Activated CD8-positive, alpha-beta memory T cell treated with anti-CD3 and anti-CD28 coated beads, Interleukin-2, amount 50 U/mL, for 24 hours (primary cell): ENCODE measurements around the gene MIS18A.
"Not testable (repeated sequence)": the region's sequence is repeated elsewhere in the genome, so short reads cannot be mapped to it uniquely, and the experiment has no call there.

ENCODE experiments used
- DNase-seq: peaks from one replicate; pipeline ENCODE4 v3.0.0-alpha.2; 2020; ENCODE audit errors: extremely low read depth

Gene MIS18A, protein sequence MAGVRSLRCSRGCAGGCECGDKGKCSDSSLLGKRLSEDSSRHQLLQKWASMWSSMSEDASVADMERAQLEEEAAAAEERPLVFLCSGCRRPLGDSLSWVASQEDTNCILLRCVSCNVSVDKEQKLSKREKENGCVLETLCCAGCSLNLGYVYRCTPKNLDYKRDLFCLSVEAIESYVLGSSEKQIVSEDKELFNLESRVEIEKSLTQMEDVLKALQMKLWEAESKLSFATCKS

DNA sequence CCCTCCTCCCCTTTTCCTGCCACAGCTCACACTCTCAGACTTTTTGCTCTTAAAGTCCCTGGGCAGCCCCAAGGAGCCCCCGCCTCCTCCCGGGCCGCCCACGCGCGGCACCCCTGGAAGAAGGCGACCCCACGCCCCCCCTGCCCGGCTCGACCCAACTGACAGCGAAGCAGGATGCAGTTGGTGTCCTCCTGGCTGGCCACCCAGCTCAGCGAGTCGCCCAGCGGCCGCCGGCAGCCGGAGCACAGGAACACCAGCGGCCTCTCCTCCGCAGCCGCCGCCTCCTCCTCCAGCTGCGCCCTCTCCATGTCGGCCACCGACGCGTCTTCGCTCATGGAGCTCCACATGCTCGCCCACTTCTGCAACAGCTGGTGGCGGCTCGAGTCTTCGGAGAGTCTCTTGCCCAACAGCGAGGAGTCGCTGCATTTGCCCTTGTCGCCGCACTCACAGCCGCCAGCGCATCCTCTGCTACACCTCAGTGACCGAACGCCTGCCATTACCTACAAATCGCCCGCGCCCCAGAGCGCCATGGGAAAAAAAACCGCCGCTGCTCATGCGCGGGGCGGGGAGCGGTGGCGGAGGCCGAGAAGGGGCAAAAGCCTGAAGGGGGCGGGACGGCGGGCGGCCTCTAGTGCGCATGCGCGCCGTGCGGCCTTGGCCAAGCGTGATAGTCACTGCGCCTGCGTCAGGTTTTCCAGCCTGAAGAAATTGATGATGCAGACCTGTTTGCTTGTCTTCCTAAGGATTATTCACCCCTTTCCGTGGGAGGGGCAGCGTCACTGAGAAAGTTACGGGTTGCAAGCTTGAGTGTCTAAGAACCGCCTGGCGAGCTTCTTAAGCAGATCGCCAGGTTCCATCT, at the start of gene MIS18A:
MIS18A (minus strand) TSS at position 532 of the 859 bp plus-strand sequence; CDS start at position 497, 35 bp downstream.
- peak; percentile 93 for DNase-seq

DNA sequence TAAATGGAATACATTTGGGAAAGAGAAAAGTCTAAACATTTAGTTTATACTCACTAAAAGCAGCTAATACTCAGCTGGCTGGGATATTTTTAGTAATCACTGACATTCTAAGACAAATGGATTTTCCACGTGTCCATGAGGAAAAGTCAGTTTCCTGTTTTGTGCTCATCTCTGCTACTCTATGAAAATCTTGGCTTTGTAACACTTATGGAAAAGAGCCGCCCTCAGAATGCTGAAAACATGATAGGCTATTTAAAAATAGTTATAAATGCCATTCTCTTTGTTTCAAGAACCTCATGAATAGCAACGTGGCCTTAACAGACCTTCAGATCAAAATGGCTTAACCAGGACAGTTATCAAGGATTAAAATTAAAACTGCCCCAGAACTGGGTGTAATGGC, 49.7 kb upstream of the MIS18A start:
- no peak for DNase-seq

DNA sequence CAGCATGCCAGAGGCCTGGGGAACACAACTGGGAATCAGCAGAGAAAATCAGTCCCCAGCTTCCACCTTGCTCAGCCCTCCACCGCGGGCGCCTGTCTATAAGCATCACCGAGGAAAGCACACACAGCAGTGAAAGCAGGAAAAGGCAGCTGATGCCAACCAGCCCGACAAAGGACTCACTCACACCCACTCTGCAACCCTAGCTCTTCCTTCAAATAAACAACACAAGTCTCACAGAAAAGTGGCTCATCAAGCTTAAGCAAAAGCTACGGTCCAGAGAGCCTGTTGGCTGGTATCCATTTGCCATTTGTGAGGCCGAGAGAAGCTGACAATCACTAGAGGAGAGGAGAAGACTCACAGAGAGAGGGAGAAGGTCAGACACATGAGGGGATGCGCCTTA, 46.9 kb upstream of the MIS18A start:
- DNase-seq, result no peak

DNA sequence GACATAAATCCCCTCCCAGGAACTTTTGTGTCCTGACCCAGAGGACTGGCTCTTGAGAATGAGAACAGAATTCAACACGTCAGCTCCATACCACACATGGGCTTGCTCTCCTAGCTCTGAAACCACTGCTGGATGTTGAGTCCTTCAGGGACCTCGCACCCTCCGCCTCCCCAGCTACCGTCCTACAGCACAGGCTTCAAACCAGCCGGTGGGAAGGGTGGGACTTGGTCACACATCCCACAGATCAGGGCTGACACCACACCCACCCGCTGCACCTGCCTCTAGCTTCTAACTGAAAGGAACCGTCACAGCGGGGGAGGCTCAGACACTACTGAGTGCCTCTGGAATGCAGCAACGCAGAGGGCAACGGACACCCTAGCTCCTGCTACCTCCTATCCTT, 43.8 kb upstream of the MIS18A start:
- no peak for DNase-seq

DNA sequence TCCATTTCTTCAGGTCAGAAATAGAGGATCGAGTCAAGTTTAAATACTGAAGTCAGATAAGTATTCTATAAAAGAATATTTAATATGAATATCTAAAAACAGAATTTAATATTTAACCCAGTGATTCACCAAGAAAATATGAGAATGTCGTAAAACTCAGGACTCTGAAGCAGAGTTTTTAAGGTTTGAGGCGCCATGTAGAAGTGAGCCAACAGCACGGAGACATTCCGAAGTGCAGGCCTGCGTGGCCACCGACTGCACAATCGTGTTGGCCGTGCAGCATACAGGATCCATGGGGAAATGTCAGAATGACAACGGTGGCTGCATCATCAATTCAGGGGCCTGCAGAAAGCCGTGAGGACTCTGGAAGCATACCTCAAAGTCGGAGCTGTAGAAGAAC, 43.3 kb upstream of the MIS18A start:
- DNase-seq, result no peak

DNA sequence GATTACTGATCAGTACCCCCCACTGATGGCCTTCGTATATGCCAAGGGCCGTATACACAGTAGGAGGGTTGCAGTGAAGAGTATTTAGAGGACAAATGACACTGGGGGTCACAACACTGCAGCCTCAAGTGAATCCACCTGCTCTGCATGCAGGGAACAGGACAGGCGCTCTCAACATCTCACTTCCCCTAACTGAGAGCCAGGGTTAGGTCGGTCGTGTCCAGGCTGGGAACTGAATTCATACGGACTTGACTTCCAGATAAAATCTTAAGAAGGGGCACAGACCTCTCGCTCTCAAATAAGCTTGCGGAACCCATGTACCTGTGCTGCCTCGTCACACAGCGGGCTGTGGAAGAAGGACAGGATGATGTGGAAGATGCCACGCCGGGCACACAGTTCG, 42.6 kb upstream of the MIS18A start:
- DNase-seq, result no peak

DNA sequence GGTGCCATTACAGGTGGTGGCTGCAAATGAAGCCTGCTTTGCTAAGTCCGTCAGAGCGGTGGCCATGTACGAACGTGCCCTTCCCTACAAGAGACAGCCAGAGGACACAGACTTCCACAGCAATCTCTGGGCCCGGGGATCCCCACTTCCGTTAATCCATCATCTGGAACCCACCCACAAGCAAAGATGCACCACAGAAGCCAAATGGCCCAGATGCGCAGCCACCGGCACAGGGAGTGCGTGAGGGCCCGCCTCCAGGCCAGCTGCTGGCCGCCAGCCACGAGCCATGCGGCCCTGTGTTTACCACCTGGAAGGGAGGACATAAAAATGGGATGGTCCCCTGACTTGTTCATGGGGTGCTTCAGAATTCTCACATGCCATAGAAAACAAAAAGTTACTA, 41.9 kb upstream of the MIS18A start:
- no peak for DNase-seq

DNA sequence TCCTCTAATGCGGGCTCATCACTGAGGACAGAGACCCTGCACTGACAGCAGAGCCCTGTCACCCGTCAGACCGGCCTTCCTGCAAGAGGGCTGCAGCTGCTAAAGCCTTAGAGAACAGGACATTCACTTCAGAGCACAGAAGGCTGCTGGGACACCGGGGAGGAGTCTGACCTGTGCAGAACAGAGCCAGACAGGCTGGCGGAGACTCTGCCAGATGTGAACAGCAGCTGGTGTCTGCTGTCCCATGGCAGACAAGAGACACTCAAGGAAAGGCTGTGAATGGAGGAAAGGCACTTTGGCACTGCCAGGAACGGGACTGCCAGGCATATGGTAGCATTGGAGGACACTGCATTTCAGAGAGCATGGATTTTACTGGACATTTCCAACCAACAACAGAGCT, 41.2 kb upstream of the MIS18A start:
- no peak for DNase-seq

DNA sequence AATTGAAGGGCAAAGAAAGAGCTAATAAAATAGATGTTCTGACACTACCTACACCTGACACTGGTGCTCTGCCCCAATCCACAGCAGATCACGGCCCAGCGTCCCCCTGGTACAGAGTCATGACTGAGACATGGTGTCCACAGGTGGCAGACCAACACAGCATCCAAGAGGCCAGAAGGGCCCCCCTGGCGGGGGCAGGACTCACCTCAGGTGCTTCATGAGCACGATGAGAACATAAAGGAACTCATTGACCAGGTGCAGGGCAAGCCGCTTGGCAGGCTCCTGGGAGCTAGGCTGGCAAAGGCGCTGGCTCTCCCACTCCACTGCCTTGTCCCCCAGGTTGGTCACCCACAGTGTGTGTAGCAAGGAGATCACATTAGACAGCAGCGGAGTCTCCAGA, 40.2 kb upstream of the MIS18A start:
- DNase-seq, result no peak

DNA sequence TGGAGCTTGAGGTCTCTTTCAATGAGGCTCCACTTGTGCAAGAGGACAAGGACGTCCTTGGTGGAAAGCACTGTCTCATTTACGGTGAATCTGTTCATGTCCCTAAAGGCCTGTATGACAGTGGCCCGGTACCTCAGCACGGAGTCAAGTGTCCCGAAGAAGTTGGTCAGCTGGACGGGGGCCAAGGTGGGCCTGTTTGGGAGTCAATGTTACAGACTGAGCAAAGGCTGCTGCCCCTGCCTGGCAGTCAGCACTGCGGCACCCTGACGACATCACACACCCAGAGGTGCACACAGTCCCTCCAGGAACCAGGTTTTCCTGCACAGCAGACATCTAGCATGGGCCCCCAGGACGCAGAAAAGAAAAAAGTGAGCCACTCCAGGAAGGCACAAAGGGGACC, 38.9 kb upstream of the MIS18A start:
- no peak for DNase-seq

DNA sequence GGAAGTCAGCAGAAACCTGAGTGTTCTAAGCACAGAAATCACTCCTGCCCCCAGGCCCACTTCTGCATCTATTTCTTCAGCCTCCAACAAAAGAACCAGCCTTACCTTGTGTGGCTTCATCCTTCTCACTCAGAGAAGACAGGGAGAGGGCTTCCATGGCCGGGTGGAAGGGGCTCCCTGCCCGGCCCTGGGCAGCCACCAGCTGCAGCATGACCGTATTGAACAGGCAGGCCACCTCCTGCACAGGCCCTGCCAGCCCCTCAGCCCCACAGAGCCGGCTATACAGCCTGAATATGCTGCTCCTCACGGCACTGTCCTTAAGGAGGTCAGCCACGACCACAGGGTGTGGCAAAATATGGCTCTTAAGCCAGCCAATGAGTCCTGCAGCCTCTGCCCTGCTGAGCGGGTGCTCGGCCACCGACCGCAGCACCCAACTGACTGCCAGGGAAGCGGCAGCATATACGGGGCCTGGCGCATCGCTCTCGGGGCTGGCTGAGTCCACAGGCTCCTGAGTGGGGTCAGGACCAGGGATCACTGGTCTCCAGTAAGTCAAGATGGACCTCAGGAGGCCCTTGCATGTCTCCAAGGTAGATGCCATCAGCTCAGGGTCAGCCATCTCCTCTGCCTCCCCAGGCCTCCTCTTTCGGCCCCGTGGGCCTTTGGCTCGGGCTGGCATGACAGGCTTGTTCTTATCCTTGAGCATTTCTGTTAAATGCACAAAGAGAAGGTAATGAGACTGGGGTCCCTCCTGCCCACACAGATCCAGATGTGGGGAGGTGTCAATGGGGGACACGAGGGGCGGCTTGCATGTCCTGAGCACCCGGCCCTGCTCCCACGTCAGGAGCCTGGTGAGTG, 37.7 kb upstream of the MIS18A start:
- no peak for DNase-seq

DNA sequence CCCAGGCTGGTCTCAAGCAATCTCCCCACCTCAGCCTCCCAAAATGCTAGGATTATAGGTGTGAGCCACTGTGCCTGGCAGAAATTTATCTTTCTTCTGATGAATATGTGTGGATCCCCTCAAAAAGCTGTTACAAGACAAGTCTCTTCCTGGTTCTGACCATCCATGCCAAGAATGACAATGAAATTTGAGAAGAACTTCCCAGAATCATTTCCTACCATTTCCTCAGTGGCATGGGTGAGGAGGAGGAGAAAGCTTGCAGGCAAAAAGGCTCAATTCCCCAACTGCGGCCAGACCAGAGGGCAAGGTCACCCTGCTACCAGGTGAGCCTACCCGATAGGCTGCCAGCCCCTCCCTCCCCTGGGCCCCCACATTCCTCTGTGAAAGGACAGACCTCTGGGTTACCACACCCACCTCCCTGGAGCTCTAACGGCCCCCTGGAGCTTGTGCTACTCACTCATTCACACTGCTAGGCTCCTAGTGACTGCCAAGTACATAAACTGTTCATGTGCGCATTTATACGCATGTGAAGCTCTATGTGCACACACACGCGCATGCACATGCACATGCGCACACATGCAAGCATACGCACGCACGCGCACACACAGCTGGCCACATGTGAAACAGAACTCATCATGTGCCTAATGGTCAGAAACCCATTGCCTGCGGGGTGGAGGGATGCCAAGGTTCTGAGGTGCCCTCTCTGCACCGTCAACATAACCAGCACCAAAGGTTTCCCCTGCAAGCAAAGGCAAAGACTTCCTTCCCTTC, 36.8 kb upstream of the MIS18A start:
- DNase-seq, result no peak

DNA sequence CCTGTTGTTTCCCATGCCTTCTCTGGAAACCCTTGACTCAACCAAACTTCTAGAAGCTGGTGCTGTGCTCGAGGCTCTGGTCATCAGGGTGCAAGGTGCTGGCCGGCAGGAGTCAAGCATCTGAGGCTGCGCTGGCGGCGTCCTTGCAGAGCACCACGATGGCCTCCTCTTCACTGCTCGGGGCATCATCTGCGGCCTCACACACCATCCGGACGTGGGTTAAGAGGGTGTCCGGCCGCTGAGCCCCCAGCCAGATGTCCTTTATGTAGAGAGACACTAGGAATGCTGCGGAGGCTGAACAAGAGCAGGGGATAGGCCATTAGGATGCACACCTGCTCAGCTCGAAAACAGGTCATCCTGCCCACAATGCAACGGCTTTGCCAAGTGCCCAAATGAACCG, 36.0 kb upstream of the MIS18A start:
- DNase-seq, result no peak

DNA sequence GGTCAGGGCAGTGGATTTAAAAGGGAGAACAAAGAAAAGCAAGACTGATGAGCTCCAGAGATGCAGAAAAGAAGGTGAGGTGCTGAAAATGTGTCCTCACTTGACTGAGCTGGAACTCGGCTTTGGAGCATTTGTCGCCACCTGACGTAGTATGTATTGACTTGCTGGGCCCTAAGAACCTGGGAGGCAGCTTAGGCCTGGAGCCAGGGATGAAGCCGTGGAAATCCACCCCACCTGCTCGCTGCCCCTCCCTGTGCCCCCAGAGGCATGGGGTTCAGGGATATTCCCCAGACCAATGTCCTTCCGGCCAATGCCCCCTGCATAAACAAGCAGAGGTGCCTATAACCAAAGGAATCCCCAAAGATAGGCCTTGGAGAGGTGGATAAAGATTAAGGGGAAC, 34.1 kb upstream of the MIS18A start:
- no peak for DNase-seq

DNA sequence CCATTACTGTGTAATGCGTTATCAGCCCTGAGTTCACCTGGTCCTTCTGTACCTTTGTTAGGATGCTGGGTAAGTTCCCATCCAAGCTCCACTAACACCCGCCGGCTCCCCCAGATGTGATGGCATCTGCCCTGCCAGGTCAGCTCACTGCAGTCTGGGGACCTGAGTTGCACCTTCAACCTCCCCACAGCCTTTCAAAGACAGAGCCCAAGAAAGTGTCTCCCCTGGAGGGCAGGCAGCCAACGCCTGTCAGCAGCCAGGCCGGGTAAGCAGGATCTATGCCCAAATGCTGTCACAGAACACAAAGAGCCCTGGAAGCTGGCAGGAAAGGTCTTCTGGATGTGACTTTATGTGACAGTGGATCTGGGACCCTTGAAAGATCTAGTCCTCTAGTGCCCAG, 33.5 kb upstream of the MIS18A start:
- DNase-seq, result no peak

DNA sequence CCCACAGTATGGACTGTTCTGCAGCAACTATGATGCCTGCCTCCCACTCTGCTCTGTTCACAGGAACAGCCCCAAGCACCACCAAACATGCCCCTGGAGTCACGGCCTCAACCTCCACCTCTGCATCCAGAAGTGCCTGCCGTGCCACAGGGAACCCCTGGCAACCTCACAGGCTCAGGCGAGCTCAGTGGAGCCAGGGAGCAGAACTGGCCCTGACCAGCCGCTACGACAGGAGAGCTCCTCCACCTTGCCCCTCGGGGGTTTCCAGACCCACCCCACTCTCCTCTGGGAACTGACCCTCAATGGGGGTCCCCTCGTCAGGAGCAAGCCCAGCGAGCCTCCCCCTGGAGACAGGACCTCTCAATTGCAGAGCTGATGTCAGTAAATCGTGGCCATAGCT, 32.8 kb upstream of the MIS18A start:
- no peak for DNase-seq

DNA sequence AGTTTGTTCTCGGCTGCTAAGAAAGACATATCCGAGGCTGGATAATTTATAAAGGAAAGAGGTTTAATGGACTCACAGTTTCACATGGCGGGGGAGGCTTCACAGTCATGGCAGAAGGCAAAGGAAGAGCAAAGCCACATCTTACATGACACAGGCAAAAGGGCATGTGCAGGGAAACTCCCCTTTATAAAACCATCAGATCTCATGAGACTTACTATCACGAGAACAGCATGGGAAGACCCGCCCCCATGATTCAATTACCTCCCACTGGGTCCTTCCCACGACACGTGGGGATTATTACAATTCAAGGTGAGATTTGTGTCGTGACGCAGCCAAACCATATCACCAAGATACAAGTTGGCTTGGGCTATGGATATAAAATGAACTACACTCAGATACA, 32.1 kb upstream of the MIS18A start:
- not testable (repeated sequence) for DNase-seq

DNA sequence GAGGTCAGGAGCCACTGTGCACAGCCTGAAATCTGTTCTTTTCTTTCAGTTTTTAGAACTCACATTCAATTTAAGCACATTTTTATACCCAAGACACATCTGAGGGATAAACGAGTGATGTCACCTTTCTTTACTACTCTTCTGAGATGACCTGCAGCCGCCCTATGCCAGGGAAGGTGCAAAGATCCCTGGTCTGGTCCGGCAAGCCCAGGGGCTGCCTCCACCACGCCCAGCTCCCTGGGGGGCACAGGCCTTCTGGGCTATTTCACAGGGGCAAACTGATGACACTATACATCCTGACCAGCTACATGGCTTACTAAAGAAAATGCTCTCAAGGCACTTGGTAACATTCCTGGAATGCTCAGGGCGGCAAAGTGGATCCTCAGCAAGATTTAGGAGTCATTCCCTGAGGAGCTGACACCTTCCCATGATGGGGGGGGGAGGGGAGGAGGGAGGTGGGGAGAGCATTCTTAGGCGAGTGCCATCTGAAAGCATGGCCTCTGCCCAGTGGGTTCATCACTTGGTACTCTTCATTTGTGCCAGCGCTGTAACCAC, 31.1 kb upstream of the MIS18A start:
- no peak for DNase-seq

DNA sequence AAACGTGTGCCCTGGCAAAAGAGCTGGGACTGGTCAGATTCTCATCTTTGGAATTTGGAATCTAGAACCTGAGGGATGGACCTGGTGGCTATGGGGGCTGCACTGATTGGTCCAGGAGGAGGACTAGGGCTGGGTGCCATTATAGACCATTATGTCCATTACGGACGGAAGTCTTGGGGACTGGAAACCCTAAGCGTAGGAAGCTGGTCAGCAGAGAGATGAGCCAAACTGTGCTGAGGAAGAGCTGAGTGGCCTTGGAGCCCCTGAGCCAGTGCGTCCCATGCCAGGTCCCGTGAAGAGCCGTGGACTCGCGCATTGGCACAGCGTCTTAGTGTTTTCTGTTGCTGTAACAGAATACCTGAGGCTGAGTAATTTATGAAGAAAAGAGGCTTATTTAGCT, 29.8 kb upstream of the MIS18A start:
- no peak for DNase-seq

DNA sequence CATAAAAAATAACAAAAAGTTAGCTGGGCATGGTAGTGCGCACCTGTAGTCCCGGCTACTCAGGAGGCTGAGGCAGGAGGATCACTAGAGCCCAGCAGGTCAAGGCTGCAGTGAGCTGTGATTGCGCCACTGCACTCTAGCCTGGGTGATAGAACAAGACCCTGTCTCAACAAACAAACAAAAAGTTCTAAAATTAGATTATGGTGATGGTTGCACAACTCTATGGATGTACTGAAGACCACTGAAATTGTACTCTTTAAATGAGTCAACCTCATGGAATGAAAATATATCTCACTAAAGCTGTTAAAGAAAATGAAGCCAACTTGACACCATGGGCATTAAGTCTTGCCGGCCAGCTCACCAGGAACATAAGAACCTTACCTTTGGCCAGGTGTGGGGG, 28.9 kb upstream of the MIS18A start:
- no peak for DNase-seq

DNA sequence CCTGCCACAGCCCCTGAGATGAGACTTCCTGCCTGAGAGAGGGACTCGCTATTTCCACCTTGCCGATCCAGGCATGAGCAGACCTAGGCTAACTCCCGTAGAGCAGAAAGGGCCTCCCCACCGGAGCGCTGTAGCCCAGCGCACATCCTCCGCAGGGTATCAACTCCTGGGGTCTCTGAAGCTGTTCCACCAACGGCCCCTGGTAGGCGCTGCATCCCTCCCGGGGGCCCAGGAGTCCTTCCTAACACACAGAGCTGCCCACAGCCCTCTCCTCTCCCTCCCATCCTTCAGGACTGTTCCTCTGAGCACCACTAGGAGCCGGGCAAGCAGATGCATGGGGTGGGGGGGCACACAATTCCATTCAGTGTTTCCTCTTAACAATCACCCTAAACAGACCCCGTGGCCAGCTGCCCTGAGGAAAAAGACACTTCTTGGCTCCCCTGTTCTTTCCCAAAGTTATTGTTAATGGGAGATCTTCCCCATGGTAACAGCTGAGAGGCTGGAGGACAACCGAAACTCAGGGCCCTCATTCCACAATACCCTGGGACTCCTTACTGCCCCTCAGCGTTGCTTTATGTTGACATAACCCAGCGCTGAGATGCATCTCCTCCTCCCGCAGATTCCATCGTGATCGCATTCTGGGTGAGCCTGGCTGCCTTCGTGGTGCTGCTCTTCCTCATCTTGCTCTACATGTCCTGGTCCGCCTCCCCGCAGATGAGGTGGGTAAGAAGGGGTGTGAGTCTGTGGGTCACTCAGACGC, 27.4 kb upstream of the MIS18A start:
- DNase-seq, result no peak
